OCI-LY3 (cell line): ENCODE data around the gene TMA7.
"Not testable (repeated sequence)": the region's sequence is repeated elsewhere in the genome, so short reads cannot be mapped to it uniquely, and the experiment has no call there.

Source experiments
- H2AFZ ChIP-seq: fragments of 200-600, 300-600 bp; shearing (Covaris generic); 2 replicates; pipeline ENCODE4 v1.6.0; 2014; ENCODE audit warnings: antibody characterized with exemption, low read depth, low read length
- H3K27ac ChIP-seq: fragments of 200-600, 300-600 bp; sonication (generic); 2 replicates; pipeline ENCODE4 v1.5.1; 2014; ENCODE audit warnings: mild to moderate bottlenecking, low read length, moderate library complexity, mixed read lengths
- H3K27me3 ChIP-seq: fragments of 200-600, 300-600 bp; sonication (generic); 2 replicates; pipeline ENCODE4 v1.6.1; 2014; ENCODE audit warnings: low read depth, low read length, mixed read lengths
- H3K36me3 ChIP-seq: fragments of 200-600, 300-600 bp; sonication (generic); replicated peaks from 2 replicates; pipeline ENCODE3; 2014; ENCODE audit warnings: low read depth, low read length, mixed read lengths
- H3K4me1 ChIP-seq: fragments of 300-600, 200-600 bp; sonication (generic); 2 replicates; pipeline ENCODE4 v1.6.1; 2014; ENCODE audit warnings: low read length, mixed read lengths
- H3K4me2 ChIP-seq: fragments of 200-600, 300-600 bp; sonication (generic); 2 replicates; pipeline ENCODE4 v1.6.1; 2014; ENCODE audit warnings: low read length, mixed read lengths
- H3K4me3 ChIP-seq: fragments of 300-600, 200-600 bp; sonication (generic); 2 replicates; pipeline ENCODE4 v1.5.1; 2014; ENCODE audit warnings: antibody characterized with exemption, mild to moderate bottlenecking, low read length, moderate library complexity
- H3K79me2 ChIP-seq: fragments of 300-600, 200-600 bp; shearing (Covaris generic); 2 replicates; pipeline ENCODE4 v1.6.1; 2014; ENCODE audit warnings: mild to moderate bottlenecking, low read length, mixed read lengths
- H3K9ac ChIP-seq: fragments of 300-600, 200-600 bp; shearing (Covaris generic); 2 replicates; pipeline ENCODE4 v1.6.0; 2014; ENCODE audit warnings: mild to moderate bottlenecking, low read length, moderate library complexity
- H3K9me3 ChIP-seq: fragments of 200-600, 300-600 bp; shearing (Covaris generic); 2 replicates; pipeline ENCODE4 v1.6.1; 2014; ENCODE audit warnings: low read length, mixed read lengths; ENCODE audit not compliant: insufficient read depth
- H4K20me1 ChIP-seq: fragments of 200-600, 300-600 bp; sonication (generic); 2 replicates; pipeline ENCODE4 v1.6.1; 2016; ENCODE audit warnings: low read length, mixed read lengths; ENCODE audit not compliant: insufficient read depth
- CTCF ChIP-seq: fragments of 200-600, 300-600 bp; sonication (generic); IDR thresholded peaks from 2 replicates; pipeline ENCODE4 v1.5.1; 2014; ENCODE audit warnings: antibody characterized with exemption, low read length, low read depth
- EZH2phosphoT487 ChIP-seq: fragments of 200-600 bp; shearing (Covaris generic); IDR thresholded peaks from 2 replicates; pipeline ENCODE4 v1.6.1; 2018; ENCODE audit warnings: antibody characterized with exemption, mixed run types, low read depth

Gene TMA7

GRCh38 chr3:48456456-48456855 is 16.4 kb downstream of the TMA7 start:
- Histone ChIP-seq H3K9me3 (no peaks in the 10 kb centered on the region), H3K4me3 (no peak overlapping the region), H3K27me3 (no peaks in the 10 kb centered on the region), H4K20me1 (no peaks in the 10 kb centered on the region), H3K4me1 (no peaks in the 10 kb centered on the region), H2AFZ (no peak overlapping the region), H3K27ac (no peak overlapping the region), H3K79me2 (no peaks in the 10 kb centered on the region), H3K4me2 (no peak overlapping the region), H3K36me3 (peaks cover 60% of the 10 kb centered on the region), H3K9ac (no peak overlapping the region)
- TF ChIP-seq CTCF (no peak), EZH2phosphoT487 (no peak)

GRCh38 chr3:48459331-48459730 is 19.3 kb downstream of the TMA7 start:
- H3K36me3 ChIP-seq, result peaks cover 48% of the 10 kb centered on the region
- no peak overlapping the region for H3K27ac ChIP-seq

GRCh38 chr3:48459773-48460516 is 19.9 kb downstream of the TMA7 start:
- H3K4me2 ChIP-seq, result no peak overlapping the region
- H3K27ac ChIP-seq, result no peak overlapping the region
- H3K9me3 ChIP-seq, result no peaks in the 10 kb centered on the region
- no peak overlapping the region for H3K4me3 ChIP-seq
- H3K79me2 ChIP-seq, result no peaks in the 10 kb centered on the region
- H4K20me1 ChIP-seq, result no peaks in the 10 kb centered on the region
- no peaks in the 10 kb centered on the region for H3K4me1 ChIP-seq
- no peak overlapping the region for H2AFZ ChIP-seq
- no peak for TF ChIP-seq CTCF
- TF ChIP-seq EZH2phosphoT487, result no peak
- H3K36me3 ChIP-seq, result peaks cover 46% of the 10 kb centered on the region
- H3K27me3 ChIP-seq, result no peaks in the 10 kb centered on the region
- no peak overlapping the region for H3K9ac ChIP-seq

More at GRCh38 chr3:48459331-48459730, 19.3 kb downstream of the TMA7 start:
- no peaks in the 10 kb centered on the region for H3K79me2 ChIP-seq
- H3K9me3 ChIP-seq, result no peaks in the 10 kb centered on the region
- no peak overlapping the region for H3K4me2 ChIP-seq
- no peaks in the 10 kb centered on the region for H3K27me3 ChIP-seq
- TF ChIP-seq EZH2phosphoT487 (no peak), CTCF (no peak)
- H3K4me1 ChIP-seq, result no peaks in the 10 kb centered on the region
- no peak overlapping the region for H2AFZ ChIP-seq
- H3K4me3 ChIP-seq, result no peak overlapping the region
- H3K9ac ChIP-seq, result no peak overlapping the region
- no peaks in the 10 kb centered on the region for H4K20me1 ChIP-seq

- H3K79me2 ChIP-seq, result no peaks in the 10 kb centered on the region
- peaks cover 3% of the 10 kb centered on the region for H3K4me1 ChIP-seq
- H3K9me3 ChIP-seq, result no peaks in the 10 kb centered on the region
- no peak overlapping the region for H3K4me2 ChIP-seq
- H3K9ac ChIP-seq, result no peak overlapping the region
- H3K27ac ChIP-seq, result no peak overlapping the region
- H2AFZ ChIP-seq, result no peak overlapping the region
- H3K27me3 ChIP-seq, result no peaks in the 10 kb centered on the region
- H3K36me3 ChIP-seq, result peaks cover 46% of the 10 kb centered on the region
- TF ChIP-seq CTCF, result no peak
- no peak for TF ChIP-seq EZH2phosphoT487
- H3K4me3 ChIP-seq, result no peak overlapping the region
- H4K20me1 ChIP-seq, result no peaks in the 10 kb centered on the region
These were observed 20.5 kb downstream of the TMA7 start for GRCh38 chr3:48460517-48460902.

- peaks cover 49% of the 10 kb centered on the region for H3K36me3 ChIP-seq
- not testable (repeated sequence) for H3K9ac ChIP-seq
These were observed 21.7 kb downstream of the TMA7 start for GRCh38 chr3:48461767-48462166.

More at GRCh38 chr3:48461767-48462166, 21.7 kb downstream of the TMA7 start:
- H2AFZ ChIP-seq, H3K9me3 ChIP-seq, H3K4me1 ChIP-seq, H3K4me3 ChIP-seq, H3K79me2 ChIP-seq, H3K27ac ChIP-seq, H4K20me1 ChIP-seq, H3K4me2 ChIP-seq, H3K27me3 ChIP-seq: not testable (repeated sequence)
